Stimulated activated CD4-positive, alpha-beta T cell treated with anti-CD3 and anti-CD28 coated beads, Interleukin-15, amount 100 ng/mL, for 48 hours (primary cell): ENCODE measurements around the gene GLDN.
"Not testable (repeated sequence)": the region's sequence is repeated elsewhere in the genome, so short reads cannot be mapped to it uniquely, and the experiment has no call there.

ENCODE experiments used
- DNase-seq, 2 donors: peaks; one replicate each; pipeline ENCODE4 v3.0.0-alpha.2; 2020; ENCODE audit warnings: low read depth in 2 of 2

The GLDN gene

GRCh38 chr15:51387699-51388041 is 46.2 kb downstream of the GLDN start:
- no peak for DNase-seq

GRCh38 chr15:51388726-51389125 is 47.3 kb downstream of the GLDN start:
- no peak for DNase-seq

- no peak for DNase-seq
These were observed 48.9 kb downstream of the GLDN start for GRCh38 chr15:51390241-51390965.

GRCh38 chr15:51390966-51391422 is 49.5 kb downstream of the GLDN start:
- DNase-seq = no peak

- no peak for DNase-seq
These were observed 55.5 kb downstream of the GLDN start for GRCh38 chr15:51396921-51397320.

GRCh38 chr15:51398626-51399025 is 57.2 kb downstream of the GLDN start:
- no peak for DNase-seq

- no peak for DNase-seq
These were observed 59.8 kb downstream of the GLDN start for GRCh38 chr15:51401051-51401780.

GRCh38 chr15:51401872-51402517 is 60.5 kb downstream of the GLDN start:
- no peak for DNase-seq

- DNase-seq = no peak
These were observed 61.8 kb downstream of the GLDN start for GRCh38 chr15:51403072-51403878.

- DNase-seq = no peak
These were observed 62.7 kb downstream of the GLDN start for GRCh38 chr15:51403946-51404695.

- no peak for DNase-seq
These were observed 64.5 kb downstream of the GLDN start for GRCh38 chr15:51405693-51406523.

- no peak for DNase-seq
These were observed 72.9 kb downstream of the GLDN start for GRCh38 chr15:51414256-51414860.

GRCh38 chr15:51416129-51416528 is 74.7 kb downstream of the GLDN start:
- no peak for DNase-seq

- DNase-seq = not testable (repeated sequence)
These were observed 81.6 kb downstream of the GLDN start for GRCh38 chr15:51423040-51423439.

- DNase-seq = no peak
These were observed 83.3 kb downstream of the GLDN start for GRCh38 chr15:51424780-51425179.

GRCh38 chr15:51425517-51426040 is 84.1 kb downstream of the GLDN start:
- DNase-seq = no peak

GRCh38 chr15:51438526-51438925 is 97.1 kb downstream of the GLDN start:
- DNase-seq = no peak

- DNase-seq = no peak
These were observed 101.9 kb downstream of the GLDN start for GRCh38 chr15:51443282-51443914.

- DNase-seq = no peak
These were observed 102.7 kb downstream of the GLDN start for GRCh38 chr15:51444112-51444511.
